Epithelial cell of proximal tubule (primary cell): ENCODE results near the gene RUFY4. TPM values are rescaled to one million over a fixed set of nuclear protein-coding genes. Genes with fewer than 3 reads are reported as not detected.

Experiments
- DNase-seq: peaks from one replicate; pipeline ENCODE4 v3.0.0-alpha.2; 2011; ENCODE audit warnings: low read depth
- H3K4me3 ChIP-seq: 2 replicates; pipeline ENCODE4 v1.5.1; 2011; ENCODE audit warnings: low read depth, mild to moderate bottlenecking, low read length
- total RNA-seq: library from RNA; depleted of rRNA; stranded (reverse); fragments of >200 nt; gene quantifications from 2 replicates; pipeline ENCODE4 v1.2.3, GENCODE V29; 2015
- TF ChIP-seq, protein P1 (sequence below): conservative IDR thresholded peaks from 2 replicates; pipeline ENCODE4 v1.5.1; 2012; ENCODE audit warnings: low read depth, mild to moderate bottlenecking, low read length

Gene RUFY4
- total RNA-seq, 1 donor from 2014 or later: not detected

DNA sequence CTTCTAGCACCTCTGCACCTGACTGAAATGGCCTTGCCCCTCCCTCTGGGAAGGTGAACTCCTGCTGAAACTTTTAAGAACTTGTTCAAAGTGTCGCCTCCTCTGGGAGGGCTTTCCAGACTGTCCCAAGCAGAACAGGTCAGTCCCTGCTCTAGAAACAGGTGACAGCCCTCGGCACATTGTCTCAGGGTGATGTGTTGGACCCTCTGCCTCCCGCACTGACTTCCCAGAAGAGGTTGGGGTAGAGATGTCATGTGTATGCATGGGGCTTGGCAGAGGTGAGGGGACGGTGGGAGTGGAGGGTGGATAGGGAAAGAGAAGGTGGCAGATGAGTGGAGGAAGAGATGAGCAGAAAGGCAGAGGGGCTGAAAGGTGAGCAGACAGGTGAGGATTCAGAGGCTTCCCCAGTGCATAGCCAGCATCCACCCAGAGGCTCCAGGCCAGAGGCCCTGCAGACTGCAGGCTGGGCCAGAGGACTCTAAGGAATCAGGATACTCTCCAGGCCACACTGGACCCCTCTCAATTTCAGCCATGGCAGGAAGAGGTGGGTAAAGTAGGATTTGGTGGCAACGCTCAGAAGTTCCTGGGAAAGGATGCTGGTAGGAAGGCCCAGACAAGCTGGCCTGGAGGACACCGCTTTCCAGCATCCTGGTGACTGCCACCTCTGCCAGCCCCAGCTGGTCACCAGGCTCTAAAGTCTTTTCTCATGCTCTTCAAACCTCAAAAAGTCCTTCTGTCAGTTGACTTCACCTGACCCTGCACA, 41.4 kb upstream of the RUFY4 start:
- no peak overlapping the region for H3K4me3 ChIP-seq
- TF ChIP-seq, protein P1, sequence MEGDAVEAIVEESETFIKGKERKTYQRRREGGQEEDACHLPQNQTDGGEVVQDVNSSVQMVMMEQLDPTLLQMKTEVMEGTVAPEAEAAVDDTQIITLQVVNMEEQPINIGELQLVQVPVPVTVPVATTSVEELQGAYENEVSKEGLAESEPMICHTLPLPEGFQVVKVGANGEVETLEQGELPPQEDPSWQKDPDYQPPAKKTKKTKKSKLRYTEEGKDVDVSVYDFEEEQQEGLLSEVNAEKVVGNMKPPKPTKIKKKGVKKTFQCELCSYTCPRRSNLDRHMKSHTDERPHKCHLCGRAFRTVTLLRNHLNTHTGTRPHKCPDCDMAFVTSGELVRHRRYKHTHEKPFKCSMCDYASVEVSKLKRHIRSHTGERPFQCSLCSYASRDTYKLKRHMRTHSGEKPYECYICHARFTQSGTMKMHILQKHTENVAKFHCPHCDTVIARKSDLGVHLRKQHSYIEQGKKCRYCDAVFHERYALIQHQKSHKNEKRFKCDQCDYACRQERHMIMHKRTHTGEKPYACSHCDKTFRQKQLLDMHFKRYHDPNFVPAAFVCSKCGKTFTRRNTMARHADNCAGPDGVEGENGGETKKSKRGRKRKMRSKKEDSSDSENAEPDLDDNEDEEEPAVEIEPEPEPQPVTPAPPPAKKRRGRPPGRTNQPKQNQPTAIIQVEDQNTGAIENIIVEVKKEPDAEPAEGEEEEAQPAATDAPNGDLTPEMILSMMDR: no peak
- DNase-seq: no peak

GRCh38 chr2:218028189-218028495, 40.9 kb upstream of the RUFY4 start:
- TF ChIP-seq, protein P1: no peak
- H3K4me3 ChIP-seq: no peak overlapping the region
- no peak for DNase-seq

DNA sequence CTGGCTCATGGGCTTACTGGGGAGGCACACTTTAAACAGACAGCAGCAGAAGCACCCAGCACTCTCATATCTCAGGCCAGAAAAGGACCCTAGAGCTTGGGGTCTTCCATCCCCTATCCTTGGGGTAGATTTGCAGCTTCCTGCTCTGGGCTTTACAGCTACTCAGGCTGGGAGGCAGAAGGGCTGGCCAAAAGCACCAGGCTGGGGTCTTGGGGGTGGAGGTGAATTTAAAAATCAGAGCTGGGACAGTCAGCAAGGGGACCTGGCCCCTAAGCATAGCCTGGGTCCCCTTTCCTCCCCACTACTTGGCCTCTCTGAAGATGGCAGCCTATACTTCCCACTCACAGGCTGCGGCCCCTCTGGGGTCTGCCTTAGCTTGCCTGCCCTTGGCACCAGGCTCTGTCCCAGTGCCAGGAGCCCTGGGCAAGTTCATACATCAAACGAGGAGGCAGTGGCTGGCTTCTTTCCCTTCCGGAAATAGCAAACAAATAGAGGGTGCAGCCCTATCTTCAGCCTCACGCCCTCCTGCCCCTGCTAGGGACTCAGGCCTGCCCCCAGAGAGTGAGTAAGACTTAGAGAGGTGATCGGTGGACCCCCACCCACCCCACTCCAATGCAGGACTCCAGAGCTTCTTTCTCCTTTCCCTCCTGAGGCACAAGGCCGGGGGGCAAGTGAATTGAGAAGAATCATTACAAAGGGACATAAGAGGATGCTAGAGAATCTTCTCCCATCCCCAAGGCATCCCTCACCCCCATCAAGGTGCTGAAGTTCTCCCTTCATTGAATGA, 40.3 kb upstream of the RUFY4 start:
- H3K4me3 ChIP-seq: no peak overlapping the region
- TF ChIP-seq, protein P1: no peak
- no peak for DNase-seq

GRCh38 chr2:218029366-218030360, 39.4 kb upstream of the RUFY4 start:
- DNase-seq: no peak
- H3K4me3 ChIP-seq: no peak overlapping the region
- TF ChIP-seq, protein P1: no peak

- TF ChIP-seq, protein P1: no peak
- DNase-seq: no peak
- H3K4me3 ChIP-seq: no peak overlapping the region
These were observed 38.5 kb upstream of the RUFY4 start for GRCh38 chr2:218030409-218031195.

DNA sequence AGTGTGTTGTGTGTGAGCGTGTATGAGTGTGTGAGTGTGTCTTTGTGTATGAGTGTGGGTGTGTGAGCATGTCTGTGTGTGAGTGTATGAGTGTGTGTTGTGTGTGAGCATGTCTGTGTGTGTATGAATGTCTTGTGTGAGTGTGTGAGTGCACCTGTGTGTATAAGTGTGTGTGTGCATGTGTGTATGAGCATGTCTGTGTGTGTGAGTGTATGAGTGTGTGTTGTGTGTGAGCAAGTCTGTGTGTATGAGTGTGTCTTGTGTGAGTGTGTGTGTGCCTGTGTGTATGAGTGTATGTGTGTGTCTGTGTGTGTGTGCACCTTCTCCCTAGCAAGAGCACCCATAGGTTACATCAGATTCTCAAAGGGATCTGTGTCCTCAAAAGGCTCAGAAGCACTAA, 37.8 kb upstream of the RUFY4 start:
- no peak for DNase-seq
- no peak overlapping the region for H3K4me3 ChIP-seq
- TF ChIP-seq, protein P1: no peak
